KMS-11 (cell line): ENCODE results near the gene EMX2.
"Not testable (repeated sequence)": the region's sequence is repeated elsewhere in the genome, so short reads cannot be mapped to it uniquely, and the experiment has no call there.

Source experiments
- H2AFZ ChIP-seq: fragments of 200-600 bp; sonication (generic); 2 replicates; pipeline ENCODE4 v1.6.1; 2016; ENCODE audit warnings: antibody characterized with exemption, mixed run types, low read depth
- H3K27ac ChIP-seq: fragments of 200-600 bp; sonication (generic); 2 replicates; pipeline ENCODE4 v1.6.1; 2016; ENCODE audit warnings: mild to moderate bottlenecking, mixed run types
- H3K27me3 ChIP-seq: fragments of 200-600 bp; sonication (generic); 2 replicates; pipeline ENCODE4 v1.6.1; 2017; ENCODE audit warnings: mild to moderate bottlenecking, low read depth, mixed run types, moderate library complexity; ENCODE audit not compliant: insufficient read depth
- H3K36me3 ChIP-seq: fragments of 200-600 bp; sonication (generic); 2 replicates; pipeline ENCODE4 v1.6.1; 2017; ENCODE audit warnings: mild to moderate bottlenecking, mixed run types; ENCODE audit not compliant: insufficient read depth
- H3K4me1 ChIP-seq: fragments of 200-600 bp; sonication (generic); 2 replicates; pipeline ENCODE4 v1.6.1; 2016; ENCODE audit warnings: mild to moderate bottlenecking, low read depth, mixed run types; ENCODE audit not compliant: poor library complexity, severe bottlenecking
- H3K4me2 ChIP-seq: fragments of 200-600 bp; sonication (generic); 2 replicates; pipeline ENCODE4 v1.7.0; 2016; ENCODE audit warnings: mild to moderate bottlenecking, mixed run types
- H3K4me3 ChIP-seq: fragments of 200-600 bp; sonication (generic); IDR thresholded peaks from 2 replicates; pipeline ENCODE4 v1.6.1; 2017; ENCODE audit warnings: low read depth, low read length, mixed read lengths; ENCODE audit not compliant: insufficient read depth
- H3K79me2 ChIP-seq: fragments of 200-600 bp; sonication (generic); 2 replicates; pipeline ENCODE4 v1.6.1; 2016; ENCODE audit warnings: low read depth, mixed run types; ENCODE audit not compliant: insufficient read depth
- H3K9ac ChIP-seq: fragments of 200-600 bp; sonication (generic); 2 replicates; pipeline ENCODE4 v1.6.1; 2016; ENCODE audit warnings: mild to moderate bottlenecking, mixed run types
- H4K20me1 ChIP-seq: fragments of 200-600 bp; sonication (generic); 2 replicates; pipeline ENCODE4 v1.6.1; 2016; ENCODE audit warnings: mild to moderate bottlenecking, mixed run types; ENCODE audit not compliant: insufficient read depth
- TF ChIP-seq, protein P1 (sequence below): fragments of 200-600 bp; sonication (generic); conservative IDR thresholded peaks from 2 replicates; pipeline ENCODE4 v1.6.1; 2017; ENCODE audit warnings: low read depth, mild to moderate bottlenecking, antibody characterized with exemption, low read length, moderate library complexity, mixed read lengths

Gene EMX2

DNA sequence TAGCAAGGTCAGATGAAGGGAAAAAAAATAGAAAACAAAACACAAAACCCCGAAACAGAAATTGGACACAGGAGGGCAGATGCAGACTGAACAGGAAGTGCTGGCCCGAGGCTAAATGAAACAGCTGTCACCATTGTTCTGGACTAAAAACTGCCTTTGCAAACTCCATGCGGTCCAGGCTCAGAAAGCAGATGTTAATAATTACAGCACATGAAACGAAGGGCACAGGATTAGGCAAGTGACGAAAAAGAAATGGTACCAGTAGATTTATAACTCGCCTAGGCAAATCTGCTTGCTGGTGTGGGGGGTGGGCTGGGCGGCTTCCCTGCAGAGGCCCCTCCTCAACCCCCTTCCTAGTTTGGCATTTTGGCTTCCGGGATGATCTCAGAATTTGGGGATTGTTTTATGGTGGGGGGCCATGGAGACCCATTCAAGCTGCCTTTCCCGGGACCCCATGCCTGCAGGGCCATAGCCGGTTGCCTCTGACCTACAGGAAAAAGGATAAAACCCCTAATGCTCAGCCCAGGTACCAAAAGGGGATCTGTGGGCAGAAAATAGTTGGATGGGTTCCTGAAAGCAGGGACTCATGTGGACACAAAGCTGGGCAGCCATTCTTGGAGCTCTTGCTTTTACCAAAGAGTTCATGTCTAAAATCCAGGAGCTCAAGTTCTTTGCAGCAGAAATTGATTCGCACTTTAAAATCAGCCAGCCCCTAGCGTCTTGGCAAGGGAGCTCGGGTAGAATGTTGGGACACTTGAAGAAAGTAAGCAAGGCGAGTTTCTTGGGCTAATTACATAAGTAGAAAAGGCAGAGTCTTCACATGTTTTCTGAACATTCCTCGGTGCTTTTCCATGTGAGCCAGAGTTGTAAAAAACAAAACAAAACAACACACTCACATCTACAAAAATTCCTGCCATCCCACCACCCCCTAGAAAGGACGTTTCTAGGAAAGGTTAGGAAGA lies 39.0 kb upstream of the EMX2 start:
- TF ChIP-seq, protein P1, sequence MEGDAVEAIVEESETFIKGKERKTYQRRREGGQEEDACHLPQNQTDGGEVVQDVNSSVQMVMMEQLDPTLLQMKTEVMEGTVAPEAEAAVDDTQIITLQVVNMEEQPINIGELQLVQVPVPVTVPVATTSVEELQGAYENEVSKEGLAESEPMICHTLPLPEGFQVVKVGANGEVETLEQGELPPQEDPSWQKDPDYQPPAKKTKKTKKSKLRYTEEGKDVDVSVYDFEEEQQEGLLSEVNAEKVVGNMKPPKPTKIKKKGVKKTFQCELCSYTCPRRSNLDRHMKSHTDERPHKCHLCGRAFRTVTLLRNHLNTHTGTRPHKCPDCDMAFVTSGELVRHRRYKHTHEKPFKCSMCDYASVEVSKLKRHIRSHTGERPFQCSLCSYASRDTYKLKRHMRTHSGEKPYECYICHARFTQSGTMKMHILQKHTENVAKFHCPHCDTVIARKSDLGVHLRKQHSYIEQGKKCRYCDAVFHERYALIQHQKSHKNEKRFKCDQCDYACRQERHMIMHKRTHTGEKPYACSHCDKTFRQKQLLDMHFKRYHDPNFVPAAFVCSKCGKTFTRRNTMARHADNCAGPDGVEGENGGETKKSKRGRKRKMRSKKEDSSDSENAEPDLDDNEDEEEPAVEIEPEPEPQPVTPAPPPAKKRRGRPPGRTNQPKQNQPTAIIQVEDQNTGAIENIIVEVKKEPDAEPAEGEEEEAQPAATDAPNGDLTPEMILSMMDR, result no peak
- Histone ChIP-seq H3K4me1 (peaks cover 4% of the 10 kb centered on the region), H3K27me3 (no peaks in the 10 kb centered on the region), H4K20me1 (no peaks in the 10 kb centered on the region), H3K36me3 (no peaks in the 10 kb centered on the region), H3K9ac (no peak overlapping the region), H3K27ac (no peak overlapping the region; the same call in 1 of the 2 replicates), H2AFZ (peak overlapping the region; percentile 43; the same call in 1 of the 2 replicates), H3K4me3 (no peak overlapping the region), H3K79me2 (no peaks in the 10 kb centered on the region), H3K4me2 (peak overlapping the region; percentile 29; the same call in 1 of the 2 replicates)

DNA sequence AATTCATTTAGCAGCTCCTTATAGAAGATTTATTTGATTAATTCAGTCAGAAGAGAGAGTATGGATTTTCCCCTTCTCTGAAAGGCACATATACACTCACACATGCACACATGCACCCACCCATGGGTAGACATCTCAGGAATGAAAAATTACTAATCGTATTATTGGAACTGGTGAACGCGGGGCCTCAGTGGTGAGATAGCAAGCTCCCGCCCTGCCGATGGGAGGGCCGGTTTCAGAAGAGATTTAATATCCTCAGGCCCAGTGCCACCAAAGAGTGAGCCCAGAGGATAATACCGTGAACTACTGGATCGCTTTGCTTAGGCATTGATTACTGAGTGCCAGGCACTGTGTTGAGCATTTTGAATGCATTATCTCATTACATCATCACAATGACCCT lies 38.0 kb upstream of the EMX2 start:
- H3K27ac ChIP-seq, result no peak overlapping the region
- H3K4me1 ChIP-seq, result peaks cover 4% of the 10 kb centered on the region
- no peaks in the 10 kb centered on the region for H3K36me3 ChIP-seq
- H3K79me2 ChIP-seq, result no peaks in the 10 kb centered on the region
- no peak overlapping the region for H2AFZ ChIP-seq
- no peak overlapping the region for H3K9ac ChIP-seq
- no peak overlapping the region for H3K4me2 ChIP-seq
- H3K27me3 ChIP-seq, result no peaks in the 10 kb centered on the region
- no peak overlapping the region for H3K4me3 ChIP-seq
- TF ChIP-seq, protein P1, result no peak
- H4K20me1 ChIP-seq, result no peaks in the 10 kb centered on the region

DNA sequence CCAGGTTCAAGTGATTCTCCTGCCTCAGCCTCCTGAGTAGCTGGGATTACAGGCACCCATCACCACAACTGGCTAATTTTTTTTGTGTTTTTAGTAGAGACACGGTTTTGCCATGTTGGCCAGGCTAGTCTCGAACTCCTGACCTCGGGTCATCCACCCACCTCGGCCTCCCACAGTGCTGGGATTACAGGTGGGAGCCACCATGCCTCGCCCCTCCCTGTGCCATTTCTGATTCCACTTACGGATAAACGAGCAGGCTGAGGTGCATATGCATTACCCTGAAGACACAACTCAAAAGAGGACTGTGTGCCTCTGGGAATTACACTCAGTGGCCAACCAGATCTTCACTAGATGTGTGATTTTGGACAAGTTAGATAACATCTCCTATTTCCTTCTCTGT lies 35.5 kb upstream of the EMX2 start:
- not testable (repeated sequence) for H3K4me3 ChIP-seq, H3K27me3 ChIP-seq, H3K4me2 ChIP-seq, H2AFZ ChIP-seq, H3K9ac ChIP-seq, H3K27ac ChIP-seq, H4K20me1 ChIP-seq, H3K4me1 ChIP-seq, H3K79me2 ChIP-seq, H3K36me3 ChIP-seq

DNA sequence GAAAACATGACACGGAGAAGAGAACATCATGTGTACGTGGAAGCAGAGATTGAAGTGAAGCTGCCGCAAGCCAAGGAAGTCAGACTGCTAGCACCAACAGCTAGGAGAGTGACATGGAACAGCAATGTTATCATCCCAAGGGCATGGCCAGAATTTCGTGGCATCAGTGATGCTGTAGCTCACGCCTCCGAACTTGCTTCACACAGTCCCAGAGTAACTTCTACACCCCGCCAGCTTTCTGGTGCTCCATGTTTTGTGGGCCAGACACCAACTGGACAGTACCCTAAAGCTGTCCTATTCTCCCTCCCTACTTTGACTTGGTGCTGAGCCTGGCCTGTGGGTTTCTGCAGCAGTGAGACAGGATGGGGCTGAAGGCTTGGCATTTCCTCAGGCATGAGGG lies 33.0 kb upstream of the EMX2 start:
- Histone ChIP-seq H3K27me3 (no peaks in the 10 kb centered on the region), H3K79me2 (no peaks in the 10 kb centered on the region), H3K4me1 (no peaks in the 10 kb centered on the region), H3K4me3 (no peak overlapping the region), H3K36me3 (no peaks in the 10 kb centered on the region), H2AFZ (no peak overlapping the region), H3K4me2 (no peak overlapping the region), H3K9ac (no peak overlapping the region), H4K20me1 (no peaks in the 10 kb centered on the region), H3K27ac (no peak overlapping the region)
- TF ChIP-seq, protein P1, result no peak
